HG02610 (cell line): Measurements from ENCODE around the gene ELMO1.

Source experiments
- ATAC-seq: cut with Tn5 transposase; IDR thresholded peaks from one replicate; pipeline ENCODE4 v1.9.1; 2021; ENCODE audit warnings: mild to moderate bottlenecking, moderate library complexity; ENCODE audit not compliant: unreplicated experiment

Gene ELMO1

DNA sequence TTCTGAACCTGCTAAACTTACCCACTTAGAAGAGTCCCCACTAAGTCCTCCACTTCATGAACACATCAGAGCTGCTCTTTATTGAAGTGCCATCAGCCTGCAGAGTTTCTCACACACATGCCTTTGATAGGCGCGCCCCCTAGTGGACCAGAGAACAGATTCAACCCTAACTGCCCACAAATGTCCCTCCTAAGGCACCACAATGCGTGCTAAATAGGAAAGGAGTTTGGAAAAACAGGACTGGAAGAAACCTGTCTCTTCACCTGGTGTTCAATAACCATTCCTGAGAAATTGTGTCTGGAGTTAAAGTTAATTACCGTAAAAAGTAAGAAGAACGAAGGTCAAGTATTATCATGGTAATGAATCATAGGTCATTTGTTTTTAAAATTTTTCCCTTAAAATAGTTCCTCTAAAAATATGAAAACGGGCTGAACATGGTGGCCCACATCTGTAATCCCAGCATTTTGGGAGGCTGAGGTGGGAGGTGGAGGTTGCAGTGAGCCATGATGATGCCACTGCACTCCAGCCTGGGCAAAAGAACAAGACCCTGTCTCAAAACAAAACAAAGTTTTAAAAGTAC lies 249.7 kb downstream of the ELMO1 start:
- ATAC-seq = no peak

DNA sequence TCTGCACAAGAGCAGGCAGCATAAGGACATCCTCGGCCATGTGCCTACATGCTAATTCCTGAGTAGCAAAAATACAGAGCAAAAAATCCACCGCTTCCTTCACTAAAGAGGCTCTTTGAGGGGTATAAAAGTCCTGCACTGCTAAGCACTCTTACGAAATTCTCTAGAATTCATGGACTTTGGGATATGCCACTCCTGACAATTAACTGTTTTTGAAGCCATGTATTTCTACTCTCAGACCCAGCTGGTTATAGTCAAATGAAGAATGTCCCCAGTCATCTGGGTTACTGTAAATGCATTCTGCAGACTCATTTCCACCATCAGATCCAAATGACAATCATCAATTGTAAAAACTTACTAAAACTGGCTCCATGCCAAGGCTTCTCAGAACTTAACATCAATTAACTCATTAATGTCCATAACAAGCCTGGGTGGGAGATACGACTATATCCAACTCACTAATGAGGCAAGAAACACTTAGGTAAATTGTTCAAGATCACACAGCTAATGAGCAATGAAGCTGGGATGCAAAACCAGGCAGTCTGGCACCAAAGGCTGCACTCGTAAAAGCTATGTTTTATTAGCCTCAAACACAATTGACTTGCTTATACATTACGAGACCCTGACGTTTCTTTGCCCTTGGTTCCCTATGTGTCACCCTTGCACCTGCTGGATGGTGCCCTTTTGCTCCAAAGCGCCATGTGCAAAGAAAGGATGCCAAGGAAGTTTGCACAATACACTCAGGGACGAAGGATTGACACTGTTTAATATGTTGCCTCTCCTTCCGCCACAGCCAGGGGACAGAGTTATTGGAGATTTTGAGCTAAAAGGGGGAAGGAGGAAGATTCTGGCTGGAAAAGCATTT lies 250.4 kb downstream of the ELMO1 start:
- no peak for ATAC-seq

DNA sequence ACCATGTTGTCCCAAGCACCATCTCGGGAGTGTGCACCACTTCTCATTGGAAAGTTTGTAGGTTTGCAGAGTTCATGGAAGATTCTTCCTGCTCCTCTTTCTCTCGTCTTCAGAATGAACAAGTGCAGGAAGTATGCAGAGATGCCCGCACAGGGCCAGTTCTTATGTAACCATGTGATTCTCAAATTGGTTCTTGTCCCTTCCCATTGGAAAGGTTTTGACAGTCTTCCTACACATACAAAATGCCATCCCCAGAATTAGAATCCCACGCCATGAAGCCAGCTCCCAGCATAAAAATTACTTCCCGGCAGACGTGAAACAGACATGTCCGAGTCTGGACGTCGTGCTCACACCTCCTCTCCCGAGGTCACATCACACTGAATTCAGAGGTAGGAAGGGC lies 251.6 kb downstream of the ELMO1 start:
- no peak for ATAC-seq

DNA sequence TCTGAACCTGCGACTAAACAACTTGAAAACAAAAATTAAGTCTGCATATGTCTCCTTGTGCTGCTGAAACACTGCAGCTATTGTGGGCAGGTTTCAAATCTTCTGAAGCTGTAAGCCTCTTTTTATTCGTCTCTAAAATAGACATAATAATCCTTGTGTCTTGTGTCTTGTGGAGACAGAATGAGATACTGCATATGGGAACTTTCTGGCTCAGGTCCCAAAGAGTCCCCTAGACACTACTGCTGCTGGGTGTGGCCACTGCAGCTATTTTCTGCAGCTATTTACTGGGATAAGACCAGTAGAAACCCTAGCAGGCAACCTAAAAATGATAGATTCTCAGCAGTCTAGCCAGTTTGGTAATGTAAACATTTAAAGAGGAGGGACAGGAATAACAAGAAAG lies 252.0 kb downstream of the ELMO1 start:
- ATAC-seq = no peak

DNA sequence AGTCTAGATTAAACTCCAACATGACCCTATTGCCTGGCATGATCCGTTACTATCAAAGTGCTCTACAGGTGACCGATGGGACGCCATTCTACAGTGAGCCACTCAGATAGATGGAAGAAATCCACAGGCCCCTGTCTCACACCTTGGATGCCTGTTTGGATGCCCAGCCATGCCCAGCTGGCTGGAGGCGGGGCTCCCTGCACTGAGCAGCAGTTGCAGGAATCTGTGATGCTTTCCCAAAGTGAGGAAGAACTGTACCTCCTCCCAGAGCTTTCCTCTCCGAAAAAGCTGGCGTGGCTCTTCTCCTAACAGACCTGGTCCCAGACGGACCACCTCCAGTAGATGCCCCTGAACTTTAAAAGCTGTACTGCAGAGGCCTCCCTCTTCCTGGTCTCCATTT lies 253.3 kb downstream of the ELMO1 start:
- ATAC-seq = no peak

DNA sequence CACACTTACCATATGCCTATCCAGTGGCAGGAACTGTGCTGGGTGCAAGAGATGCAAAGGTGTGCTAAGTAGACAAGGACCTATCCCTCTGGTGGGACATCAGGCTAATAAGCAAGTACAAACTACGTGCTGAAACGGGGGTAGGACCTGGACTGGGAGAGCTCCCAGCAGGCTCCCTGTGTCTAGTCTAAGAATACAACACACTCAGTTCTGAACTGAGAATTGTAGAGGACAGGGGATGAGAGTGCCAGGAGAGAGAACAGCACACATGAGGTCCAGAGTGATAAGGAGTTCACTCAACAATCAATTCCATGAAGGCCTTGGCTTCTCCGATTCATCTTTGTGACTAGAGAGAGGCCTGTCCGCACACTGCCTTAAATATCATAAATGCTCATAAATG lies 253.7 kb downstream of the ELMO1 start:
- no peak for ATAC-seq

DNA sequence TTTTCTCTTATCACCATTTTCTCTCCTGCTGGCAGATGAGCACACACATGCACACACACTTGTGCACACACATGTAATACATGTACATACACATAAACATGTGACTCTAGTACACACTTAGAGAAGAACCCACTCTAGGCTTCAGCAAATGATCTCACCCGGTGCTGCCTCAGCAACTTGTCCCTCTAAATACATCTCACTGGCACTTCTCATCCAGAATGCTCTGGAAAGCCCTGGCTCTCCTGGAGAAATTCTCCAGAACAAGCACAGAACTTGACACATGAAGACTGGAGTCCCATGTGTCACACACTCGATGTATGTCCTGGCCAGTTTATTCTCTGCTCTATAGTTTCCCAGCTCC lies 254.9 kb downstream of the ELMO1 start:
- ATAC-seq = no peak

DNA sequence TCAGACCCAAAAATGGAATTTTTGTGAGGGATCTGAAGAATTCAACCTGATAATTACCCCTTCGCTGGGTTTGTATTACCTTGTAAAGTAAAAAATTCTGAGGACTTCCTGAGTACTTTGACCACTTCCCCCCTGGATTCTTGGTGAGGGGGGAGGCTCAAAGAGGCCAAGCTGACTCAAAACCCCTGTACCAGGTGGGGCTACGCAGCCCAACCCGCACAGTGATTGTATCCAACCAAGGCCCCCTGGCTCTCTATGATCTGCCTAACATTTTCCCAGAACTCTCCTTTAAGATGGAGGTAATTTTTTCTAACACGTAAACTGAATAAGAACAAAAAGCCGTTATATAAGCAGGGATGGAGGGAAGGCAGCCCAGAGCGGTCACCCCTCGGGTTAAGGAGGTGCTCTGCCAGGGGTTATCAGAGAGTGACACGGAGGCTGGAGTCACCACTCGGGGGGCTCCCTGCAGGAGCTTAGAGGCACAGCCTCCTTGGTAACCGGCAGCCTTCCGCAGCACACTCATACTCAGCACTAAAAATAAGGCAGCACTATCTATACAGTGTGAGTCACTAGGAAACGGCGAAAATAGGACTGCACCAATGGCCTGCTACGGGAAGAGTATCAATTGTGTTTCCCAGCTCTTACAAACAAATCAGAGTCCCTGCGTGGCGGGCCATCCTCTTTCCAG lies 255.4 kb downstream of the ELMO1 start:
- ATAC-seq = no peak

DNA sequence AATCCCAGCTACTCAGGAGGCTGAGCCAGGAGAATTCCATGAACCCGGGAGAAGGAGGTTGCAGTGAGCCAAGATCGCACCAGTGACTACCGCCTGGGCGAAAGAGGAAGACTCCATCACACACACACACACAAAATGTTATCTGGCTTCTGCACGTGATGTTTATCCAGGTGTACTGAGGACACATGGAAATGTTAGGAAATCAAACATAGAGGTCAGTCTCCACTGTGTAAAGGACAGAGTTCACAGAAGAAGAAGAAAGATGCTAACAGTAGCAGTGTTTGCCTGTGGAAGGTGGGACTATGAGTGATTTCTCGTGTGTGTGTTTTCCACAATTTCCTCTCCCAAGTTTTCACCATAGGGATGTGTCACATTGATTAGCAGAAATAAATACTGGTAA lies 256.9 kb downstream of the ELMO1 start:
- no peak for ATAC-seq

DNA sequence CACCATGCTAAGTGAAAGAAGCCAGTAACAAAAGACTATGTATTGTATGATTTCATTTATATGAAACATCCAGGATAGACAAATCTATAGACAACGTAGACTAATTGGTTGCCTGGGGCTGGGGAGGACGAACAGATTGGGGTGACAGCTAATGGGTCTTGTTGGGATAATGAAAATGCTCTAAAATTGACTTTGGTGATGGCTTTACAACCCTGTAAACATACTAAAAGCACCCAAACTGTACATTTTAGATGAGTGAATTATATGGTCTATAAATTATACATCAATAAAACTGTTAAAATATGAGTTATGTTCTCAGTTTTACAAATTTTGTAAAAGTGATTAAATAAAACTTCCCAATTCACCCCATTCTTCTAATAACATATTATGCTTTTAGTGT lies 261.5 kb downstream of the ELMO1 start:
- no peak for ATAC-seq

DNA sequence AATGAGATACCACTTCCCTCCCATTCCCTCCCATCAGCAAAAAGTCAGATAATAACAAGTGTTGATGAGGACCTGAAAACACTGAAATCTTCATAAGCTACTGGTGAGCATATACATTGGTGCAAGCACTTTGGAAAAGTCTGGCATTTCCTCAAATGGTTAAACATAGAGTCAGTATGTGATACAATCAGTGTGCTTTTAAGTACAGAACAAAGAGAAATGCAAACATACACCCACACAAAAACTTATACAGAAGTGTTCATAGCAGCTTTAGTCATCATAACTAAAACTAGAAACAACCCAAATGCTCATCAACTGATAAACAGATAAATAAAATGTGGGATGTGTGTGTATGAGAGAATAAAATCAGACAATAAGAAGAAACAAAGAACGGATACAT lies 261.9 kb downstream of the ELMO1 start:
- ATAC-seq = no peak

DNA sequence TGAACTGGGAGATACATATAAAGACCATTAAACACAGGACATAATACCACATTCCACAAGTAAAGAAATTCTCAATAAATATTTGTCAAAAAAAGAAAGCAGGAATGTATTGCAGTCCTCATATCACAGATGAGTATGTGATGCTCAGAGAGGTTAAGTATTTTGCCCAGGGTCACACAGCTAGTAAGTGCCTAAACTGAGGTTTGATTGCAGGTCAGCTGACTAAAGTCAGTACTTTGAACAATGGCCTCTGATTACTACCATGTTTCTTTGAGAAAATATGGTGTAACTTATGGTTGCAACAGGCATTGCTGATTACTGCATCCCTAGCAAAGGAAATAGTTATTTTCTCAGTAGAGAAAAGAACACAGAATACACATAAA lies 267.1 kb downstream of the ELMO1 start:
- ATAC-seq = no peak

DNA sequence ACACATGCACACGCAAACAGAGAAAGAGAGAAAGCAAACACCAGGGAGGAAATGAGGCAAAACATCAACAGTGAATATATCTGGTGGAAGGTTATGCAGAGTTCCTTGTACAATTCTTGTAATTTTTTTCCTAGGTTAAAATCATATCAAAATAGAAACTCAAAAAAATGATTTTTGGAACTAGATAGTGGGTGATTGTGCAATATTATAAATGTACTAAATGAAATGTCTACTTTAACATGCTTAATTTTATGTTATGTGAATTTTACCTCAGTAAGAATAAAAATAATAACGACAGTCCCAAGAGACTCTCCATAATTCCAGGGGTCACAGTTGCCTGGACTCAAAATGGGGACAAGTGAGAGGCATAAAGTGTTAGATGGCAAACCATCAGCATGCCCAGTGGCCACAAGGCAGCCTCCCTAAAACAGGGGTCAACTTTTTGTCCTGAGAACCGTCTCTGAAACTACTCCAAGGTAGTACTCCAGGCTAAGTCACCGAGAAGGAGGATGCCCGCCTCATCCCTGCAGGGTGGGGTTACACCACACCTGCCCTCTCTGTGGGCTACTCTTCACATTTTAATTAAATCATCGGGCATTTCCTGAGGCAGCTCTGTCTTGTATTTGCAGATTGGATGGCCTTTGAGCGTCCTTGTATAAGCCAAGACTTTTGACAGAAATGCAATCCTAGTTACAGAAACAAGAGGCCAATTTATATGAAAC lies 267.7 kb downstream of the ELMO1 start:
- no peak for ATAC-seq

DNA sequence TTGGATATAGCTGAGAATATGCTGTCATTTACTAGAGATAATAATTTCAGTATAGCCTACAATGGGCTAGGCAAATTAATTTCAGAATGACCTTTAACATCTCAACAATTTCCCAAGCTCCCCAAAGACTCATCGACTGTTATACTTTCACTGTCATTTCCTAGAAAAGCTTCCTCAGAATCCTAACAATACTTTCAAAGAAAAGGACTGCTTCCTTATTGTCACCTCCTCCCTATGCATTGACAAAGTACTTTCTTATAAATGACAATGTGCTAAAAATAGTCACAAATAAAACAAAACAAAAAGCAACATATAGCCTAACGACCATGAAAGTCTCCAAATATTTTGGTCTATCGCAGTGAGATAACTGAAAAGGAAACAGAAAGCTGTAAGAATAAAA lies 272.6 kb downstream of the ELMO1 start:
- no peak for ATAC-seq

DNA sequence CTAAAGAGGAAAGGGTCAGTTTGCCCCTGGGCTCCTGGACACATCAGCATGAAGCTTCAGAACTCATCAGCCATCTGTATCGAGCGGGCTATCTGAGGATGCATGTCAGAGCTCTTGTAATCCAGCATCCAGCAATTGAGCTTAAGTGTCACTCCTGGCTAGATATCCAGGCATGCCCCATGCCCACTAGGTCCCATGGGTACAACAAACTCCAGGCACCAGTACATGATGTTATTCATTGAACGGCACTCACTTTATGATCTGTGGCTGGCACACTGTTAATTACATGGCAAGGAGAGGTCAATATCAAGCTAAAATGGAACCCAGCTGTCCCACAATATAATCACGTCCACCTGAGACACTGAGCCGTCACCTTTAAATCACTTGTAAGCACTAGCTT lies 274.2 kb downstream of the ELMO1 start:
- ATAC-seq = no peak

DNA sequence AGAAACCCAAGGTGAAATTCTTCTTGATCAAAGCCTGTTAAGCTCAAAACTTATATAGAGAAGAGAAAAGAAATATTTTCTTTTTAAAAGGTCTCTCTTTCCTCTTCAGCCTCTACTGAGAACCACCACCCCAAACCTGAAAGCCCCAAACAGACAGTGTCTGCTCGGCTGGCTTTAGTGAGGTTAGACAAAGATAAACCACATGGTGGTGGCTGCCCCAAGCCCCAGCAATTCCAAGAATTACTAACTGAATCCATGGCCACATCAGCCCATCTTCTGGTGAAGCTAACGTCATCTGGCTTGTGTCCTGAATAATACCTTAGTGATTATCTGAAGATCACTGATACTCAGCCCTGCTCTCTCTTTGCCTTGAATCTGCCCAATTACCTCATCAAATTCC lies 275.0 kb downstream of the ELMO1 start:
- no peak for ATAC-seq

DNA sequence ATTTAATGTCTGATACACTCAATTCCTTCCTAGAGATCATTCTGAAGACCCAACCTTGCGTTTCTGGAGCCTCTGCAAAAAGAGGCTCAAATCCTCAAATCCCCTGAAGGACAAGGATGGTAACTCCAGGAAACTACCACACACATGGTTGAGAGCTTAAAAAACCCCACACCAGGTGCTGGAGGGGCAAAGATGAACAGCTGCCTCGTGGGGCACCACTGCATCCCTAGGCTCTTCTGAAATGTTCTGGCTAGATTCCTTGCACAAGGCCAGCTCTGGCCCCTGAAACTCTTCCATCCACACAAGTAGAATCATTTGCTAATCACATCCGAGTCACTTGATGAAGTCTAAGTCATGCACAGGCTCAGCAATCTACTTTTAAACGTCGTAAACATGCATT lies 286.6 kb downstream of the ELMO1 start:
- no peak for ATAC-seq

DNA sequence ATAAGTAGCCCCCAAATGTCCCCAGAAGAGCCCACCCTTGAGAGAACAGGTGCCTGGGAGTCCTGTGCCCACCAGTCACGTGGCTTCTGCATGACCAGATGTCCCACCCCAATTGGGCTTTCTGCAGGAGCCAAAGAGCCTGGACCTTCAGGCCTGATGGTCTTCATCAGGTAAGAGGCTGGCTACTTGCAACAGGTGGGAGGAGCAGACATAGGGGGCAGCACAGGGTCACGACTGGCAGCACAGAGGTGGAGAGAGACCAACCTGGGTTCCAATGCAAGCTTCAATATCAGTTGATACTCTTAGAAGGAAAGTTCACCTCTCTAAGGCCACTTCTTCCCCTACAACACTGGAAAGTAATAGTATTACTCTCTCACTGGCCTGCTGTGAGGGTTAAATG lies 288.0 kb downstream of the ELMO1 start:
- ATAC-seq = no peak

DNA sequence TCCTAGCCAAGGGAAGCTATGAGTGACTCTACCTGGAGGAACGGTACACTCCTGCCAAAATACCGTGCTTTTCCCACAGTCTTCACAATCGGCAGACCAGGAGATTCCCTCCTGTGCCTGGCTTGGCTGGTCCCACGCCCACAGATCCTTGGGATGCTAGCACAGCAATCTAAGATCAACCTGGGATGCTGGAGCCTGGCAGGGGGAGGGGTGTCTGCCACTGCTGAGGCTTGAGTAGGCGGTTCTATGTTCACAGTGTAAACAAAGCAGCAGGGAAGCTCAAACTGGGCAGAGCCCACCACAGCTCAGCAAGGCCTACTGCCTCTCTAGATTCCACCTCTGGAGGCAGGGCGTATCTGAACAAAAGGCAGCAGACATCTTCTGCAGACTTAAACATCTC lies 295.3 kb downstream of the ELMO1 start:
- no peak for ATAC-seq

DNA sequence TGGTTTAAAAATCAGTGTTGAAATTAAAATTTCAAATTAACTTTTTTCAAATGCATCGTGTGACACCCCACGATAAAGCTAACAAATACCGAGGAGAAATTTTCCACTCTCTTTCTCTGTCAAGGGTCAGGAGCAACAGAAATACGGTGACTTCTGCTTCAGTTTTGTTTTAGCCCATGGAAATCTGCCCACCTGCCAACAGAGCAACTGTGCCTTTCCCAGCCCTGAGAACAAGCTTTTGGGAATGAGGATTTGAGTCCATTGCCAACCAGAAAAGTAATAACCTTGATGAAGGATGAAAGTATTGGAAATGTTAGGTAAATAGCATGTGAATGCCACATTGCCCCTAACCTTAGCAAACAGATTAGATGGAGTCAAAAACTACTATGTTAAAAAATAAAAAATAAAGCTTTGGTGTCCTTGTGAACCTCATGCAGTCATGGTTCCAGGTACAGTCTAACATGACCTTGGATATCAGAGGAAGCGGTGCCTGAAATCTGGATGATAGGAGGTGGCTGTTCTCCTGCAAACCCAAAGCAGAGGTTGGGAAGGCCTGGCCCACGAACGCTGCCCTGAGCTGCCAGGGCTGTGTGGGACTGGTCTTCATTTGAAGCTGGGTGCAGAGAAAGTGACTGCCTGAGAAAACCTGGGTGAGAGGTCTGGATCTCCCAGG lies 296.8 kb downstream of the ELMO1 start:
- no peak for ATAC-seq

DNA sequence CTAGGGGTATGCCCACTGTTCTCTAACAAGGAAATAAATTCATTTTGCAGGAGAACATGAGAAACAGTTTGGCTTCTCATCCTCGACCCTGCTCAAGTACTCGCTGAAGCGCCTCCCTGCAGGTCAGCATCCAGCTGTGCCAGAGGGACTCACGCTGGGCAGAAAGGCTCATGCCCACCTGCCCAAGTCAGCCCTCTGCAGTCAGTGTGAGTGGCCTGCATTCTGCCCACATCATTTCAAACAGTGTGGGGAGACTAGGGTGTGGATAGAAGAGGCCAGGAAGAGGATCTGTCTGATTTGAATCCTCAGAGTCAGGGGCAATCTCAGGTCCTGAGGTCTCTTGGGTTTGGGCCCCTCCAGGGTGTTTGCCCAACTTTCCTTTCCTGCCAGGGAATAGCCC lies 297.8 kb downstream of the ELMO1 start:
- ATAC-seq = no peak
